Suprapubic skin (tissue), 4 donors: Measurements from ENCODE around the gene PRCD.

Source experiments
- EP300 ChIP-seq: sonication (generic); formaldehyde crosslinking; IDR thresholded peaks from one replicate; pipeline ENCODE4 v1.6.1; 2017; ENCODE audit warnings: antibody characterized with exemption
- POLR2A ChIP-seq, 2 donors: fragments of 450-650 bp; IDR thresholded peaks; one replicate each; pipeline ENCODE4 v1.6.1; 2017; ENCODE audit warnings: antibody characterized with exemption in 2 of 2, mild to moderate bottlenecking in 2 of 2, moderate library complexity in 2 of 2
- POLR2AphosphoS5 ChIP-seq, 3 donors: sonication (generic); formaldehyde crosslinking; IDR thresholded peaks; one replicate each; pipeline ENCODE4 v1.6.1; 2017; ENCODE audit warnings: antibody characterized with exemption in 3 of 3
- TF ChIP-seq, protein P1 (sequence below), 2 donors: fragments of 200-600 bp in 1 of 2; fragments of 450-650 bp in 1 of 2; sonication (generic) in 1 of 2; IDR thresholded peaks; one replicate each; pipeline ENCODE4 v1.5.1; 2016 to 2019; ENCODE audit warnings: antibody characterized with exemption in 2 of 2, mild to moderate bottlenecking in 1 of 2, moderate library complexity in 1 of 2

- TF ChIP-seq POLR2A (IDR thresholded peaks at IDR 0.05) (no peak), POLR2AphosphoS5 (IDR thresholded peaks at IDR 0.05) (no peak), EP300 (no peak)
- TF ChIP-seq, protein P1, sequence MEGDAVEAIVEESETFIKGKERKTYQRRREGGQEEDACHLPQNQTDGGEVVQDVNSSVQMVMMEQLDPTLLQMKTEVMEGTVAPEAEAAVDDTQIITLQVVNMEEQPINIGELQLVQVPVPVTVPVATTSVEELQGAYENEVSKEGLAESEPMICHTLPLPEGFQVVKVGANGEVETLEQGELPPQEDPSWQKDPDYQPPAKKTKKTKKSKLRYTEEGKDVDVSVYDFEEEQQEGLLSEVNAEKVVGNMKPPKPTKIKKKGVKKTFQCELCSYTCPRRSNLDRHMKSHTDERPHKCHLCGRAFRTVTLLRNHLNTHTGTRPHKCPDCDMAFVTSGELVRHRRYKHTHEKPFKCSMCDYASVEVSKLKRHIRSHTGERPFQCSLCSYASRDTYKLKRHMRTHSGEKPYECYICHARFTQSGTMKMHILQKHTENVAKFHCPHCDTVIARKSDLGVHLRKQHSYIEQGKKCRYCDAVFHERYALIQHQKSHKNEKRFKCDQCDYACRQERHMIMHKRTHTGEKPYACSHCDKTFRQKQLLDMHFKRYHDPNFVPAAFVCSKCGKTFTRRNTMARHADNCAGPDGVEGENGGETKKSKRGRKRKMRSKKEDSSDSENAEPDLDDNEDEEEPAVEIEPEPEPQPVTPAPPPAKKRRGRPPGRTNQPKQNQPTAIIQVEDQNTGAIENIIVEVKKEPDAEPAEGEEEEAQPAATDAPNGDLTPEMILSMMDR (IDR thresholded peaks at IDR 0.05): no peak
Observed at GRCh38 chr17:76551685-76552084, 11.8 kb downstream of the PRCD start.
